ENCODE data around the gene WDR44.

DNA sequence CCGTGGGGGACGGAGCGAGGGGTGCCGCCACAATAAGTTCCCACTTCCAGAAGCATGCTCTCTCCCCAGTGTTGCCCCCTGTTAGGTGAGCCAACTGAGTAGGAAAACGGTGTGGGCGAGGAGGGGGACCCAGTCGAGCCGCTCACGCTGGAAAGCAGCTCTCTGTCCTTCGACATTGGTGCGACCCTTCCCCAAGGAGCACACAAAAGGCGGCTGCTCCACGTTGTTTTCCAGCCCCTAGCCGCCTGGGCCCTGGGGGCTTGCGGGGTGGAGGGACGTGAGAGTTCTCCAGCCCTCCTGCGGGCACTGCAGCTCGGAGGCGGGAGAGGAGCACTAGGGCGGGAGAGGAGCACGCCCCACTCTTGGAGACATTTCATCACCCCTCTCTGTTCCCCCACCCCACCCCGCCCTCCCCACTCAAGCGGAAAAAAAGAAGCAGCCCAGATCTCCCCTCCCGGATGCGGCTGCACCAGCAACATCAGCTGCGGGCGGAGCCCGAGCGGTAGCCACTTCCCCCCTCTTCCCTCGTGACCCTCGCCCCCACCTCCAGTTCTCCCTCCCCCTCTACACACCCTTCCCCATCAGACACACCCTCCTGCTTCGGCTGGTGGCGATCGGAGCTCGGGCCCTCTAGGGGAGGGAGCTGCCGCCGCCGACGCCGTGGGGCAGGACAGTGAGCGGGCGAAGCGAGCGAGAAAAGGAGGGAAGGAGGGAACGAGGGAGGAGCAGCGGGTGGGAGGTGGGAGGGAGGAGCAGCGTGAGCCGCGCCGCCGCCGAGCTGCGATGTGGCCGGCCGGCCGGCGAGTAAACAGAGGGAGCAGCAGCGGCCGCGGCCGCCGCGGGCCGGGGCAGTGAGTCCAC lies 149.4 kb downstream of the WDR44 start, which contains the start of gene DOCK11:
- TF ChIP-seq POLR2A (IDR thresholded peaks at IDR 0.05; ENCODE audit: low read depth, low read length) (no peak), MXI1 (IDR thresholded peaks at IDR 0.05; ENCODE audit: borderline replicate concordance, low read depth, low read length) (0 out of 2 replicates have a peak, but pooled peaks have one; percentile 9), FOS (IDR thresholded peaks at IDR 0.05; ENCODE audit: low read depth, low read length) (no peak), RFX5 (IDR thresholded peaks at IDR 0.05; ENCODE audit: low read depth, low read length) (no peak), MAZ (IDR thresholded peaks at IDR 0.05; ENCODE audit: borderline replicate concordance, low read depth, low read length) (peak; percentile 73; the same call in 1 of the 2 replicates), BHLHE40 (IDR thresholded peaks at IDR 0.05; ENCODE audit: low read depth, low read length) (no peak), CHD1 (IDR thresholded peaks at IDR 0.05; ENCODE audit: low read depth, low read length) (no peak), RAD21 (IDR thresholded peaks at IDR 0.05; ENCODE audit: low read length) (no peak), CEBPB (IDR thresholded peaks at IDR 0.05; ENCODE audit: low read depth, low read length) (no peak), SMC3 (IDR thresholded peaks at IDR 0.05; ENCODE audit: low read depth, low read length) (no peak), NFE2L2 (IDR thresholded peaks at IDR 0.05; ENCODE audit: low read depth, low read length) (no peak), MAFK (IDR thresholded peaks at IDR 0.05; ENCODE audit: low read depth, low read length) (no peak)
- TF ChIP-seq, protein P1, sequence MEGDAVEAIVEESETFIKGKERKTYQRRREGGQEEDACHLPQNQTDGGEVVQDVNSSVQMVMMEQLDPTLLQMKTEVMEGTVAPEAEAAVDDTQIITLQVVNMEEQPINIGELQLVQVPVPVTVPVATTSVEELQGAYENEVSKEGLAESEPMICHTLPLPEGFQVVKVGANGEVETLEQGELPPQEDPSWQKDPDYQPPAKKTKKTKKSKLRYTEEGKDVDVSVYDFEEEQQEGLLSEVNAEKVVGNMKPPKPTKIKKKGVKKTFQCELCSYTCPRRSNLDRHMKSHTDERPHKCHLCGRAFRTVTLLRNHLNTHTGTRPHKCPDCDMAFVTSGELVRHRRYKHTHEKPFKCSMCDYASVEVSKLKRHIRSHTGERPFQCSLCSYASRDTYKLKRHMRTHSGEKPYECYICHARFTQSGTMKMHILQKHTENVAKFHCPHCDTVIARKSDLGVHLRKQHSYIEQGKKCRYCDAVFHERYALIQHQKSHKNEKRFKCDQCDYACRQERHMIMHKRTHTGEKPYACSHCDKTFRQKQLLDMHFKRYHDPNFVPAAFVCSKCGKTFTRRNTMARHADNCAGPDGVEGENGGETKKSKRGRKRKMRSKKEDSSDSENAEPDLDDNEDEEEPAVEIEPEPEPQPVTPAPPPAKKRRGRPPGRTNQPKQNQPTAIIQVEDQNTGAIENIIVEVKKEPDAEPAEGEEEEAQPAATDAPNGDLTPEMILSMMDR (conservative IDR thresholded peaks at IDR 0.05; ENCODE audit: low read depth, low read length), result no peak
- TF ChIP-seq, protein P2, sequence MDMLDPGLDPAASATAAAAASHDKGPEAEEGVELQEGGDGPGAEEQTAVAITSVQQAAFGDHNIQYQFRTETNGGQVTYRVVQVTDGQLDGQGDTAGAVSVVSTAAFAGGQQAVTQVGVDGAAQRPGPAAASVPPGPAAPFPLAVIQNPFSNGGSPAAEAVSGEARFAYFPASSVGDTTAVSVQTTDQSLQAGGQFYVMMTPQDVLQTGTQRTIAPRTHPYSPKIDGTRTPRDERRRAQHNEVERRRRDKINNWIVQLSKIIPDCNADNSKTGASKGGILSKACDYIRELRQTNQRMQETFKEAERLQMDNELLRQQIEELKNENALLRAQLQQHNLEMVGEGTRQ (IDR thresholded peaks at IDR 0.05; ENCODE audit: low read depth, low read length), result peak; percentile 41; the same call in 1 of the 2 replicates

Measured in IMR-90 (cell line).